Sigmoid colon (tissue), 4 donors: ENCODE results near the gene SPATA31E1.
"Not testable (repeated sequence)": the region's sequence is repeated elsewhere in the genome, so short reads cannot be mapped to it uniquely, and the experiment has no call there.

Source experiments
- CTCF ChIP-seq, 4 experiments: fragments of 450-650 bp in 3 of 4; fragments of 200-600 bp in 1 of 4; IDR thresholded peaks; one replicate each; pipeline ENCODE4 v1.5.1; 2016 to 2019; ENCODE audit warnings: antibody characterized with exemption in 4 of 4, mild to moderate bottlenecking in 3 of 4, moderate library complexity in 2 of 4
- EP300 ChIP-seq, 4 donors: sonication (generic); formaldehyde crosslinking; IDR thresholded peaks; one replicate each; pipeline ENCODE4 v1.6.1; 2017; ENCODE audit warnings: antibody characterized with exemption in 4 of 4
- POLR2A ChIP-seq, 2 donors: fragments of 450-650 bp; IDR thresholded peaks; one replicate each; pipeline ENCODE4 v1.6.1; 2016; ENCODE audit warnings: antibody characterized with exemption in 2 of 2, mild to moderate bottlenecking in 2 of 2, moderate library complexity in 2 of 2
- POLR2AphosphoS5 ChIP-seq, 4 donors: sonication (generic); formaldehyde crosslinking; IDR thresholded peaks; one replicate each; pipeline ENCODE4 v1.6.1; 2017; ENCODE audit warnings: antibody characterized with exemption in 4 of 4

DNA sequence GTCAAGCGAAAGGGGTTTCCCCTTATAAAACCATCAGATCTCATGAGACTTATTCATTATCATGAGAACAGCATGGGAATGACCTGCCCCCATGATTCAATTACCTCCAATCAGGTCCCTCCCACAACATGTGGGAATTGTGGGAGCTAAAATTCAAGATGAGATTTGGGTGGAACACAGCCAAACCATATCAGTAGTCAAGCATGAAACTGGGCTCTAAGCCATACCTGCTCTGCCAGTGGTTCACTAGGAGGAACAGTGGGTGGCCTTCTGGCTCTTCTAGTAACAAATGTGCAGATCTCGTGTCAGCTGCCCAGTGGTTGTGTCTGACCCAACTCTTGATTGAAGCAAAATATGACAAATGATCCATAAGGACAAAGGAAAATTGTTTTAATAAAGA, 34.9 kb upstream of the SPATA31E1 start:
- not testable (repeated sequence) for TF ChIP-seq POLR2A, CTCF, POLR2AphosphoS5, EP300 (IDR thresholded peaks at IDR 0.05)
